Osteoblast (primary cell): Measurements from ENCODE around the gene ALG11. TPM values are rescaled to one million over a fixed set of nuclear protein-coding genes. Genes with fewer than 3 reads are reported as not detected.

ENCODE experiments used
- DNase-seq: peaks from one replicate; pipeline ENCODE4 v3.0.0; 2011; ENCODE audit warnings: low spot score, mixed read lengths; ENCODE audit not compliant: insufficient read length; ENCODE audit errors: missing footprints
- H2AFZ ChIP-seq: 2 replicates; pipeline ENCODE4 v1.6.0; 2011; ENCODE audit warnings: mild to moderate bottlenecking, low read length
- H3K27ac ChIP-seq: 2 replicates; pipeline ENCODE4 v1.5.1; 2011; ENCODE audit warnings: mild to moderate bottlenecking, low read depth, low read length, moderate library complexity
- H3K27me3 ChIP-seq: 2 replicates; pipeline ENCODE4 v1.6.0; 2012; ENCODE audit warnings: mild to moderate bottlenecking, control low read depth, inconsistent platforms, low read length, moderate library complexity; ENCODE audit not compliant: insufficient read depth
- H3K36me3 ChIP-seq: 2 replicates; pipeline ENCODE4 v1.5.1; 2011; ENCODE audit warnings: mild to moderate bottlenecking, low read length, control low read depth, moderate library complexity; ENCODE audit not compliant: insufficient read depth
- H3K4me1 ChIP-seq: 2 replicates; pipeline ENCODE4 v1.5.1; 2011; ENCODE audit warnings: mild to moderate bottlenecking, low read length, control low read depth, moderate library complexity; ENCODE audit not compliant: insufficient read depth
- H3K4me2 ChIP-seq: 2 replicates; pipeline ENCODE4 v1.6.0; 2011; ENCODE audit warnings: mild to moderate bottlenecking, low read length; ENCODE audit not compliant: insufficient read depth
- H3K4me3 ChIP-seq: fragments of 200-600 bp; sonication (generic); 3 replicates; pipeline ENCODE4 v1.5.1; 2012; ENCODE audit warnings: mild to moderate bottlenecking, low read length, inconsistent platforms; ENCODE audit not compliant: insufficient read depth
- H3K79me2 ChIP-seq: 2 replicates; pipeline ENCODE4 v1.6.0; 2012; ENCODE audit warnings: mild to moderate bottlenecking, low read length, control low read depth, inconsistent platforms; ENCODE audit not compliant: insufficient read depth
- H3K9me3 ChIP-seq: 2 replicates; pipeline ENCODE4 v1.5.1; 2011; ENCODE audit warnings: low read depth, low read length, control low read depth
- H4K20me1 ChIP-seq: 2 replicates; pipeline ENCODE4 v1.6.0; 2012; ENCODE audit warnings: mild to moderate bottlenecking, low read length, control low read depth; ENCODE audit not compliant: insufficient read depth
- CTCF ChIP-seq: IDR thresholded peaks from 2 replicates; pipeline ENCODE4 v1.5.1; 2011; ENCODE audit warnings: mild to moderate bottlenecking, low read depth, low read length, moderate library complexity; ENCODE audit errors: extremely low read depth
- total RNA-seq: library from RNA; depleted of rRNA; stranded (reverse); fragments of >200 nt; gene quantifications from 2 replicates; pipeline ENCODE4 v1.2.3, GENCODE V29; 2012

The ALG11 gene
- total RNA-seq, 1 donor = 23.9 TPM

GRCh38 chr13:52067237-52067636, 55.0 kb downstream of the ALG11 start:
- DNase-seq = no peak
- Histone ChIP-seq H3K4me3 (no peak overlapping the region), H3K79me2 (no peaks in the 10 kb centered on the region), H3K4me1 (no peaks in the 10 kb centered on the region), H2AFZ (no peak overlapping the region), H3K4me2 (no peak overlapping the region), H4K20me1 (no peaks in the 10 kb centered on the region), H3K27me3 (no peaks in the 10 kb centered on the region), H3K9me3 (peaks cover 7% of the 10 kb centered on the region), H3K27ac (no peak overlapping the region), H3K36me3 (no peaks in the 10 kb centered on the region)
- no peak for TF ChIP-seq CTCF

GRCh38 chr13:52070929-52071523, 58.8 kb downstream of the ALG11 start:
- Histone ChIP-seq H3K4me1 (no peaks in the 10 kb centered on the region), H3K79me2 (no peaks in the 10 kb centered on the region), H3K4me3 (no peak overlapping the region), H3K9me3 (peaks cover 7% of the 10 kb centered on the region), H4K20me1 (no peaks in the 10 kb centered on the region), H3K27ac (no peak overlapping the region), H2AFZ (no peak overlapping the region), H3K27me3 (no peaks in the 10 kb centered on the region), H3K4me2 (no peak overlapping the region), H3K36me3 (no peaks in the 10 kb centered on the region)
- DNase-seq = peak; percentile 66
- TF ChIP-seq CTCF = peak; percentile 22

Other genes with a start within 250 kb of the ALG11 start
- gene DHRS12, start 208.2 kb upstream of the ALG11 start, total RNA-seq = 3.3 and 3.8 TPM in 2 replicates
- gene TMEM272, start 167.2 kb upstream of the ALG11 start, total RNA-seq = not detected in 2 replicates
- gene CCDC70, start 150.4 kb upstream of the ALG11 start, total RNA-seq = not detected in 2 replicates
- gene ATP7B, start 948 bp upstream of the ALG11 start, total RNA-seq = 2.4 and 4.0 TPM in 2 replicates
- gene UTP14C, start 12.3 kb downstream of the ALG11 start, total RNA-seq = 14.7 and 15.9 TPM in 2 replicates
- gene NEK5, start 116.7 kb downstream of the ALG11 start, total RNA-seq = 0.29 and 0.36 TPM in 2 replicates
- gene NEK3, start 147.2 kb downstream of the ALG11 start, total RNA-seq = 6.5 and 8.0 TPM in 2 replicates